GM18511 (cell line): ENCODE measurements around the gene NKX2-2.

Source experiments
- ATAC-seq: cut with Tn5 transposase; IDR thresholded peaks from one replicate; pipeline ENCODE4 v1.9.1; 2021; ENCODE audit warnings: mild to moderate bottlenecking, moderate library complexity; ENCODE audit not compliant: unreplicated experiment

Gene NKX2-2

DNA sequence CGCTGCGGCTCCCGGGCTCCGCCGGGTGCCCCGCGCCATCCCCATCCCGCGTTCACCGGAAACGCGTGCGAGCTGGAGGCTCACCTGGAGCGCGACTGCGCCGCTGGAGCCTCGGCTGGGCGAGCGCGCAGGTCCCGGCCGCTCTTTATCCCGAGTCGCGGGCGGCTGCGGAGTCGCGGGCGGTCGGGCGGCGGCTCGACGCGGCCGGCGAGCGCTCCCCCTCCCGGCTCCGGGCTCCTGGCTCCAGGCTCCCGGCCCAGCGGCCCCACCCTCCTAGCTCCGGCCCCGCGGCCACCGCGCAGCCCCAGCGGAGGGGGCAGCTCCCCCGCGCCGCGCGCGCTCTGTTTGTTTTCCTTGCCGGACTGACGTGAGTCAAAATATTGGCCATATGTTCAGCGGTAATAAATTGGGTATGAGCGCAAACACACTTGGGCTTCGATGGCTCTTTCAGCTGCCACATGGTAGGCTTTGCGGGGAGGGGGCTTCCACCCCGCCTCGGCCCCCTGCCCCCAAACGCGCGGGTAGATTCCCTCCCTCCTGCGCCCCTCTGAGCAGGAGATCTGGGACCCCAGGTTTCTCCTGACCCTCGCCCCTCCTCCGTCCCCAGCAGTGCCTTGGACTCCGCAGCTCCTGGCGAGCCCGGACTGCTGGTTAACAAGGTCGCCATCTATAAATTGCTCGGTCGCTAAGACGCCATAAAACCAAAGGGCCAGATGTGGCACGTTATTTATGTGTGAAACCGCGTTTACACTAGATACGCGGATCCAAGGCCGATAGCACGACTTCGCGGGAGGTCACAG lies 8.8 kb upstream of the NKX2-2 start:
- ATAC-seq = no peak

DNA sequence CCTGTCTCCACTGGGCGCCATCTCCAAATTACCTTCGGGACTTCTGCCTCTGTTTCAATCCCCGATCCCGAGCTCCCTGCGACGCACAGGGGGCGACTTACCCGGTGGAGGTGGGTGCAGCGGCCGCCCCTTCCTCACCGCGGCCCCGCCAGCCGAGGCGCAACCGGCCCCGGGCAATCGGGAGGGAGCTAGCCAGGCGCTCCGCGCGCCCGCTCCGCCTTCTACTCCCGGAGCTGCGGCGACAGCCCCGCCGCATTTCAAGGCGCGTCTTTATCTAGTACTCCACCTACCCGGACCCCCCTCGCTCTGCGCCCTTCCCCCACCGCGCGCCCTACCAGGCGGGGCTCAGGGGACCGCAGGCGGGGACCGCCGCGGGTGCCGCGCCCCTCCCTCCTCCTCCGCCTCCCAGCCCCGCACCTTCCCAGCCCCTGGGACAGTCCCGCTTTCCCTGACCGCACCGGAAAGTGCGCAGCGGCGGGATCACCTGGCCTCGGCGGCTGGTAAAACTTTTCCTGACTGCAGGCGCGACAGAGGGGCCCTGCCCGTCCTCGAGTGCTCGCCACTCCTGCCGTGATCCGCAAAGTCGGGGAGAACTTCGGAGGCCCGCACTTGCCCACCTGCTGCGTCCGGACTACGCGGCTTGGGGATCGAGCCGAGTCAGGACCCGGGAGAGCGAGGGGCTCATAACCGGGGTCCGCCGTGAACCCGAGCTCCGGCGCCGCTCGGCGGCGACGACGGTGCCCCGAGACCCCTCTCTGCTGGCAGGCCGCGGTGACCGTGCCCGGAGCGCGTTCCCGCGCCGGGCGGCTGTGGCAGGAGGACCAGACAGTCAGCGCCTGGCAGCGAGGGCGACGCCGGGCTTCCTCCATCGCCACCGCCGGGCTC lies 8.0 kb upstream of the NKX2-2 start:
- no peak for ATAC-seq

DNA sequence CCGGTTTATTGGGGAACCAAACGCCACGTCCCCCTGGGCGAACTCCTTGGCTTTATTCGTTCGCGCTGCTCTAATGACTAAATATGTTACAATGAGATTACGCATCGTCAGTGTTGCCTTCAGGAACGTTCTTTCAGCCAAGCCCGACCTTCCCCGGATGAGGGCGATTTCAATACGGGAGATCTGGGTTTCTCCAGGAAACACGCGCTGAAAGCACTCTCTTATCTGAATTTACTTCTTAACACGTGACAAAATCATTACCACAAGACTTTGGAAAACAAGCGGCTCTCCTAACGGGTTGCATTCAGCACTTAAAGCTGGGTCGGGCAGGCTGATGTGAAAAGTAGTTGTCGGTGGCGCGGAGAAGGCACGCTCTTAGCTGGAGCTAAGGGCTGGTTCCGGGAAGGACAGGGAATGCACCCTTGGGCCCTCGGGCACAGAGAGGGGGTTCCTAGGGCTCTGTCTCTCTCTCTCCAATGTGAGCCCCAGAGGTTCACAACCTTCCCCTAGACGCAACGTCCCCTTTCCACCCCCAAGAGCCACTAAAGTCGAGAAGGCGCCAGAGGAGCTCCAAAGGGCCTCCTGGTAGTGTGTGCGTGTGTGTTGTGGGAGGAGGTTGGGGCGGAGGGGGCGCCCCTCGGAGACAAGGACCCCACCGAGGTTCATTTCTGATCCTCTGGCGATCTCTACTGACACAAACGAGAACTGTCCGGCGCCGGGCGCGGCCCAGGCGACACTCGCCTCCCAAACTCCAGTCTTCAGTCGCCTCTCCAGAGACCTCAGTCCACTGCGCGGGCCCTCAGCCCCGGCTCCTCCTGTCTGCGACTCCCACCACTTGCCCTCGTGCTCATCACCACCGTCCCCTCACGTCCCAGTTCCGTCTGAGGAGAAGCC lies 7.1 kb upstream of the NKX2-2 start:
- ATAC-seq = no peak

DNA sequence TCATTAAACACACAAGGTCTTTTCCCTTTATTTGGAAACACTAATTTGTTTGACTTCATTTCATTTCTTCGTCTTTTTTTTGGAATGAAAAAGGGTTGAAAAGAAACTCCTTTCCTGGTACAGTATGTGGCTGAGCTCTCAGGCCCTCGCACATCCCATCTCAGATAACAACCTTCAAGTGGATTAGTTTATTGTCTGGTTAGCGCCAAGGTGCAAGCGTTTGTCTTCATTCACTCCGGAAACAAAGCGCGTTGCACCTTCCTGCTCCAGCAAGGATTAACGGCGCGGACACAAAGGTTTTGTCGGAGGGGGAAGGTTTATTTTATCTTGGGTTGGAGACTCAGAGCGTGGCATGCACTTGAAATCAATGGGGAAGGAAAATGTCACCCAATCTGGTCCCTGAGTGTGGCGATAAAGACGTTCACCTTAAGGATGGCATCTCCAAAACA lies 5.3 kb upstream of the NKX2-2 start:
- no peak for ATAC-seq

DNA sequence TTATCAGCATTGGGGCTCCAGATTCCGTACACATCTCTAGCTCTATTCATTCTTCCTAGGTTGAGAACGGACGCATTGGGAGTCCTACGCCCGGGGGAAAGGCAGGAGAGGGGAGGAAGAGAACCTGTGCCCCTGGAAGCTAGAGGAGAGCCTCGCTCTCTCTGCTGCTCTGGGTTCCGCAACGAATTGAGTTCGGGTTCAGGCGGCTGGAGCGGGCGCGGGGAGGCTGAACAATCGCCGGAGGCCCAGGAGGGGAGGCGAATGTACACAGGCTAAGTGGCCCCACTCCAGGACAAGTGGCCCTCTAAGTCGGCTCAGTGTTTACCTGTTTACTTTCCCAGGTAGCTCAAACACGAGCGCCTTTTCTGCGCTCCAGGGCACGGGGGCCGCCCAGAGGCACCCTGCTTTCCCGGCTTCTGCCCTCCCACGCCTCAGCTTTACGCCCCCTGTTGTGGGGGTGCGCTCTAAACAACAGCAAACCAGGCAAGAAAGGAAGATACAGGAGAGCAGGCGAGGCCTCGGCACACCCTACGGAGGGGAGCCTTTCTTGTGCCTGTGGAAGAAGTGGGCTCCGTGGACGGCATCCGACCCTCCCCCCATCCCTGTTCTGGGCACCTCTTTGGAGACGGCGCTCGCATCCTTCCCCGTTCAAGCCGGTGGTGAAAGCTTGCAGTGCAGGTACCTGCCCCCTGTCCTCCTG lies 4.6 kb upstream of the NKX2-2 start:
- no peak for ATAC-seq

DNA sequence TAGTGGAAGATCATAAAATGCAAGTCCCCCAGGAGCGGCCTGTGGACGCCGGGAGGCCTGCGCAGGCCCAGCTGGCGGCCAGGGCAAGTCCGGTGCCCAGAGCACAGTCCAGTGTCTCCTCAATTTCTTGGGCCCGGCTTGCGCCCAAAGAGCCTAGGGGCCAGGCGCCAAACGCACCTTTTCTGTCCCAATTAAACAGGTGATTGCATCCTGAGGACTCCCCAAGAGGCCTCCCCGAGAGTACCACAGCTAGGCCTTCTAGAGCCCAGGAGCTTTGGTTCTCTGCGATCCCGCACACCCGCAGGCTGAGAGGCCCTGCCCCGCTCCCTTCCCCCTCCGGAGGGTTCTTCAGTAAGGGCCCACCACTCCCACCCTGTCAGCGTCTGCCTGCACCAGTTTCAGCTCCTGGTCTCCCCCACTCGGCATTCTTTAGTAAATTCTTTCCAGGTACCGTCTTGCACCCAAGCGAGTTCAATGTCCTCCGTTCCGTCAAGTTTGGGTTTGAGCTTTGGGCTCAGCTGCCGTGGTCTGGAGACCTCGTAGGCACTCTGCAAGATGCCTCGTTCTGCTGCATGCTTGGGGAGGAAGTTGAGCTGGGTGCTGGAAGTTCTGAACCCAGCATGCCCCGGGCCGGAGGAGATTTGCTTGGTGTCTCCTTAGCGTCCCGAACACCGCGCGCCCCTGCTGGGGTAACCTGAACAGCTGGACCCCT lies 3.9 kb upstream of the NKX2-2 start:
- ATAC-seq = no peak

DNA sequence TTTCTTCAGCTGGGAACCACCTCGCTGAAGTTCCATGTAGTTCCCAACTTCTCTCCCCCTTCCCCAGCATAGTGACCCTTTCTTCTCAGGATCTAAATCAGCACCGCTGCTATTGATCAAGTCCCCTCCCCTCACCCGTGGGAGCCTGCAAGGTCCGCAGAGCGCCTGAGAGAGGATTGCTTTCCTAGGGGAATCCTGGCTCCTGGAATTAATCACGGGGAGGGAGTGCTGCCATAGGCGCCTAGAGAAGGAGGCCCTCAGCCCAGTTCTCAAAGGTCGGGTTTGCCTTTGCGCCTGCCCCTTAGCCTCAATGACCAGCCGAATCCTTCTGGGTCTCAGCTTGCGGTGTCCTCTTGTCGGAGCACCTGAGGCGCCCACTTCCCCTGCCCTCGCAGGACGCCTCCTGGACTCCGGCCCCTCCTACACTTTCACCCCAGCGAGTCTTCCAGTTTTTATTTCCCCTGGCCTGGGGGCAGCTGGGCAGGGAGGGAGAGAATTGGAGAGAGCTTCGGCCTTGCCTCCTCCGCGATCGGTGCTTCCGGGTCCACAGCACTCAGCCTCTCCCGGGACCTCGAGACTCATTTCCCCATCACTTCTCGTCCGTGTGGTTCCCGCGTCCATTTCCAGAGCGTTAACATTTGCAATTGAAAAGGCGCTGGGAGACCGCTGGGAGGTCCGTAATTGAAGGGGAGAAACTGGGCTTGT lies 3.1 kb upstream of the NKX2-2 start:
- ATAC-seq = no peak

DNA sequence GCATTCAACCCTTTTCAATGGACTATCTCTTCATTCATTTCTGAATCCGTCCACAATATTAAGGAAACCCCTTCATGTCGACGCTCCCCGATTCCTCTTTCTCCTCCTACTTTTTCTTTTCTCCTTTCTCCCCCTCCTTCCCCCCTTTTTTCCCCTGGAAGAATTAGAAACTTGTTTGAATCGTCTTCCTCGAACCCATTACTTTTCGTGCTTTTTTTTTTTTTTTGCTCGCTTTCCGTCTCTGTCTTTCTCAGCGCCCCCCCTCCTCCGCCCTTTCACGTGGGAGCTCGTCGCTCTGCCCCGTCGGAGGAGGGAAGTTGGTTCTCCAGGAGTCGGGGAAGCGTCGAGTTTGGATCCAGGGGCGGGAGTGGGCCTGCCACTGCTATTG lies 2.3 kb upstream of the NKX2-2 start:
- no peak for ATAC-seq

DNA sequence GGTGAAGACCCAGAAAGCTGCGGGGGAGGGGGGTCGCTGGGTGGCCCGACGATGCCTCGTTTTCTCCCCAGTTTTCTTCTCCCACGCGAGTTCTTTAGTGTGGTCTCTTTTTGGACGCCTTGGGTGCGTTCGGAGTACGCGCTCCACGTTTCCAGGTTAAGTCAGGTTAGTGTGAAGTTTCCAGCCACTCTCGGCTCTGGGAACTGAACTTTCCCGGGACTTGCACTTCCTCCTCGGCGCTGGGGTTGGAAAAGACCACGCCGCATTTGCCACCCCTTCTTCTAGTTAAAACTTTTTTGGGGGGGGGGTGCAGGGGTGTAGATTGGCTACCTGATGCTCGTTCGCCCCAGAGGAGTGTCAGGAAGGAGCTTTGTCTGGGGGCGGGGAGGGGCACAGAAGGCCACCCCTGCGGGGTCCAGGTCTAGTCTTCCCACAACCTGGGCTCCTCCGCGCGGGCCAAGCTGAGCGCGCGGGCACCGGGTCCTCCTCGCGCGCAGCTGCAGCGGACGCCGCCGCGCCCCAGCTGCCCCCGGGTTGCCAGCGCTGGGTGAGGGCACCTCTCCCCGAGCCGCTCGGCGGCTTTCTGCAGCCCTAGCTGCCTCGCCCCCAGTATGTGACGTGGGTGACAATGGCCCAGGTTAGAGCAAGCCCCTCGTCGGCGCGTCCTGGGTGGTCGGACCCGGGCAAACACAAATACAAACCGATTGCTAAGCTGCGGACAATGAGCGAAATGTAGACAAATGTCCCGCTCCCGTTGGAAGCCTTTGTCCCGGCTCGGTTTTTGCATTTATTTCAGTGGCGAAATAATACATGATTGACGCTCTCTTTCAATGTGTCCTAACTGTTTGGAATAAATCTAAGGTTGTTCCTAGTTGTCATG lies 1.7 kb upstream of the NKX2-2 start:
- no peak for ATAC-seq

DNA sequence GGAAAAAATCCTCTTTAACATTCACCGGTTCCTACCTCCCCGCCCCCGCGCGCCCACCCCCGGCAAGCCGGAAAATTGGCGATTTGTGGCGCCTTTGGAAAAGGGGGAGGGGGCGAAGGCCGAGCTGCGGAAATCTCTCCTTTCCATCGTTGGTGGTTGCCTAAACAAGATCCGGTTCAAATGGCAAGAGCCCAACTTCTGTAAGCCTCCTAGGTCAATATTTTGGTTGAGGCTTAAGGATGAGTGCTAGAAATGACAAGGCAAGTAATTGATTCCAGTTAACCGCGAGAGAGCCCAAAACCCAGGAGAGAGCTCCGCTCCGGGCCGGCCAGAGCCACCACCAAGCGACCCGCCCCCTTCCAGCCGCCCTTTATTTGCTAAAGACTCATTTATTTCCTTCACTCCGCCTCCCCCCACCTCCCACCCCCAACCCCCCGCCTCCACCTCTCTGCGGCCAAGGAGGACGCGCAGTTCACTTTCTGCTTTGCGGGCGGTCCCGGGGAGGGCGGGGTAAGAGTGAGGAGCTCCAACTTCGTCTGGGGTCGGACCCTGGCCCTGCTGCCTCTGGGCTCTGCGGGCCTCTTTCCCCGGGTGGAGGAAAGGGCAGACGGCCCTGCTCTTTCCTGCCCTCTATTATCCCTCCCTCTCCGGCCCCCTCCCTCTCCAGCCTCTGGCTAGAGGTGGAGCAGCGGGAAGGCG lies 838 bp upstream of the NKX2-2 start:
- ATAC-seq = no peak

DNA sequence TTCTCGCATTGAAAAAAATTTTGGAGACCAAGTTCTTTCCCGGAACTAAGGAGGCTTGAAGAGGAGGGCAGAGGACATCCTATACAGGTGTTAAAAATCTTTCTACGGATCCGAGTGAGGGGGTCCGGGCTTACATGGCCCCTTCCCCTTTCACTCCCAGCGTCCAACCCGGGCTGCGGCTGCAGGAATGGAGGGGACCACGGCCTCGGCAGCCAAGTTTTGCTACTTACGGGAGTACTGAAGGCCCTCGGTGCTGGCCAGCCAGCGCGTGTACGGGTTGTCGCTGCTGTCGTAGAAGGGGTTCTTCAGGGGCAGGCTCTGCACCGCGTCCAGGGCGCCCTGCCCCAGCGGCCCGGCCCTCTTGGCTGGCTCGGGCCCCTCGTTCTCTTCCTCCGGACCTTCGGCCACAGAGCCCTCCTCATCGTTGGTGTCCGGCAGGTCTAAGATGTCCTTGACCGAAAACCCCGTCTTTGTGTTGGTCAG lies 642 bp downstream of the NKX2-2 start:
- ATAC-seq = no peak

DNA sequence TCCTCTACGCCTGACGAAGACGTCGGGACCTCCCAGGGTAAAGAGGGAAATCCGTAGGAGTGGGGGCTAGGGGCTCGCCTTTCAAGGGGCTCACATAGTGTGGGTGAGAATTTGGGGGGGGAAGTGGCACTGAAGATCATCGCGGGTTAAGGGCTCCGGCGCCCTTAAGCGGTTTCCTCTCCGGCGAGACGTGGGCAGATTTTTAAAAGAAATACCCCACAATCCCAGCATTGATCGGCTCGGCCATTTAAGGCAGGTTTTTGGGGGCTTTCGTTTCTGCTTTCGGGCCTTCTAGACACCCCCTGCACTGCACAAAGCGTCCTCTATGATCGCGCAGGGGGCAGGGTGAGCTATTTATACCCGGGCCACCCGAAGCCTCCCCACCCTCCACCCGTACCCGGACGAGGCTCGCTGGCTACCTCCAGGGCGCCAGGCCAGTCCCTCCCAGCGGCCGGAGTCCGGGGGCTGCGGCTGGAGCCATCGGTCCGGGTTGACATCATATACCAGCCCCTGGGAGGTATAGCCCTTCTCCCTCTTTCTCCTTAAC lies 1.2 kb downstream of the NKX2-2 start:
- no peak for ATAC-seq

DNA sequence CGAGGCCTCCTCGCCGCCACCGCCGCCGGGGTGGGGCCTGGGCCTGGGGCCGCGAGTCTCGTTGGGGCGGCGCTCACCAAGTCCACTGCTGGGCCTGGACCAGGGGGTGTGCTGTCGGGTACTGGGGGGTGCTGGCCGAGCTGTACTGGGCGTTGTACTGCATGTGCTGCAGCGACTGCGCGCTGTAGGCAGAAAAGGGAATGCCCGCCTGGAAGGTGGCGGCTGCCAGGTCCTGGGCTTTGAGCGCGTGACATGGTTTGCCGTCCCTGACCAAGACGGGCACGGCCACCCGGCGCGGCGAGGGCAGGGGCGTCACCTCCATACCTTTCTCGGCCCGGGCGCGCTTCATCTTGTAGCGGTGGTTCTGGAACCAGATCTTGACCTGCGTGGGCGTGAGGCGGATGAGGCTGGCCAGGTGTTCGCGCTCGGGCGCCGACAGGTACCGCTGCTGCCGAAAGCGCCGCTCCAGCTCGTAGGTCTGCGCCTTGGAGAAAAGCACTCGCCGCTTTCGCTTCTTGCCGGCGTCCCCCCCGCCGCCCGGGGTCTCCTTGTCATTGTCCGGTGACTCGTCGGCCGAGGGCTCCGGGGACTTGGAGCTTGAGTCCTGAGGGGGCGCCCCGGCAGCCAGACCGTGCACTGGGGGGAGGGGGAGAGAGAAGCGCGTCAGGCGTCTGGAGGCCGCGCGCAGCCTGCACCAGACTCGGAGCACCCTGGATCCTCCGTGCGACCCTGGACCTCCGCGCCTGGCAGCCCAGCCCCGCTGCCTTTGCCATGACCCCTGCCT lies 1.8 kb downstream of the NKX2-2 start:
- ATAC-seq = no peak

DNA sequence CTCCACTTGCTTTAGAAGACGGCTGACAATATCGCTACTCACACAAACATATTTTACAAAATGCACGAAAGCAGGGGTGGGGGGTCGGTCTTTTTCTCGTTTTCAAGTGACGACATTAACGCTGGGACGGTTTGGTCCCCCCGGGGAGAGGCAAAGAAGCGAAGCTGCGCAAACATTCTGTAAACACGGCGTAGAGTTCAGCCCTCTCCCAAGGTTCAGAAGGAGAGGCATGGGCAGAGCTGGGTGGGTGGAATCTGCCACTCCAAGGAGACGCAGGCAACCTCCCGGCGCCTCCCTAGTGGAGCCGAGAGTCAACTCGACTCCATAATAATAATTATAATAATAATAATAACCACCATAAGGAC lies 2.4 kb downstream of the NKX2-2 start:
- ATAC-seq = no peak

DNA sequence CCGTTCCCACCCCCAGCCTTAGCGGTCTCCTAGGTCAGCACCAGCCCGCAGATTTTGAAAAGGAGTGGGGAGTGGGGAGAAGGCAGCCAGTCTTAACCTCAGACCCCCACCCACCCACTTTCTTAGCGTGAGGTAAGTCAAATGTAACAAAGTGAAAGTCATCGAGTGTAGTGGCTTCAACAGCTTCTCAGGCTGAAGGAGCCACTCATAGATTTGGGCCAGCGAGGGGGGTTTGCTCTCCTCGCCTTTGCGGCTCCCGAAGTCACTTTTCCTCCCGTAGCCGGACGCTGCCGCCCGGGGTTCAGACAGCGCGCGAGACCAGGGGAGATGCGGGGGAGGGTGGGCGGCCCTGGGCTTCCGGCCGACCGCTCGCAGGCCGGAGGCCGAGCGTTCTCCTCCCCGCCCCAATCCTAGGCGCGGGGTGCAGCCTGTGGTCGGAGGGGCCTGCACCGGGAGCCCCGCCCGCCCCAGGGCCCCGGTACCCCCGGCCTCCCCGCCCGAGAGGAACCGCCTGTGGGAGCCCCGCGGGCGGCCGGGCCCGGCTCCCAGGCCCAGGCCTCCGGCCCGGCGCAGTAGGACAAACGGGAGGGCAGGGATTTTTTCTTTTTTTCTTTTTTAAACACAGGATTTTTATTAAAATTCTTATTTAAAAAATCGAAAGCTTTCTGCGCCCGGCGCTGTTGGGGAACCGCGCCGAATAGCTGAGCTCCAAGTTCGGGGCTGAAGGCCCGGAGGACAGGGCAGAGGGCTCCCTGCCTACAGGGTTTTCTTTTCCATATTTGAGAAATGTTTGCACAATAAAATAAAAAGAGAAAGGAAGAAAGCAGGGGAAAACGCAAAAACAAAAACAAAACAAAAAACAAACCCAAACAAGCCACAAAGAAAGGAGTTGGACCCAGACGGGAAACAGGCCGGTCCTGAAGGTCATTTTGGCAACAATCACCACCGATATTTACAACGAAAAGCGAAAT lies 3.2 kb downstream of the NKX2-2 start:
- ATAC-seq = no peak
